ENCODE measurements around the gene TWIST2. TPM values are rescaled to one million over a fixed set of nuclear protein-coding genes. Genes with fewer than 3 reads are reported as not detected.

The TWIST2 gene
- total and polyA plus RNA-seq, 2 donors, result 1.2 to 1.9 TPM

DNA sequence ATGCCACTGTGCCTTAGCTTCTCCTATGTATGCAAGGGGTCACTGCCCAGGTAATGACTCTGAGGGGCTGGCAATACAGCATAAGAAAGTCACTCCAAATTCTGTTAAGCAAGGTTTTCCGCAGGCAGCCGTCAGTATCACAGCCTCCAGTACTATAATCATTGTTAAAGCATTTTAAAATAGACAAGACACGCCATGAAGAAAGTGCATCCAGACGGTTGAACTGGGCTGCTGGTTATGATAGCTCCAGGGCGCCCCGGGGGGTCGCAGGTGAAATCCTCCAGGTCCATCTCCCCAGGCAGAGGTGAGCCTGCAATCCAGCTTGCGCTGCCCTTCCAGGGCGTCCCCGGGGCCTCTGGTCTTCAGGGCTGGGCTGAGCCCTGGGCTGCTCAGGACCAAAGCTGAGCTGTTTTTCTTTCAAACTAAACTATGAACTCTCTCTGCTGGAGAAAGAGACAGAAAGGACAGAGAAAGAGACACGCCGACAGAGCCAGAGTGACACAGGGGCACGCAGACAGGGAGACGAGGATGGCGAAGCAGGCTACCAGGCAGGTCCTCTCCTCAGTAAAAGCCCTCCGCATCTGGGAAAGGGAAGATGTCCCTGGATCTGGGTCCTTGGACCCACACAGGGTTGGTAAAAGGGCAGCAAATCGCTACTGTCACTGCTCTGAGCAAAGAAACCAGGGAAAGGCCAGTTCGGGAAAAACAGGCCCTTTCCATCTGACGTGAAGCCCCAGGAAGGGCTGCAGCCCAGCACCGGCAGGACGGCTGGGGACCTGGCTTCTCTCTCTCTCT lies 2.1 kb upstream of the TWIST2 start:
- no peaks in the 10 kb centered on the region for H3K9me3 ChIP-seq (ENCODE audit: control insufficient read depth in 2 of 2, insufficient read depth in 1 of 2, low read length in 1 of 2)
- H3K4me1 ChIP-seq (ENCODE audit: control insufficient read depth in 2 of 2, insufficient read depth in 2 of 2, low read length in 2 of 2), result no peaks in the 10 kb centered on the region
- H3K27me3 ChIP-seq (ENCODE audit: control insufficient read depth in 2 of 2, insufficient read depth in 1 of 2, low read length in 1 of 2), result peaks cover 59 to 77% of the 10 kb centered on the region in 2 donors
- no peak overlapping the region for H3K4me3 ChIP-seq (ENCODE audit: low read length in 2 of 2)
- no peak for DNase-seq (ENCODE audit: low read depth in 6 of 9, low spot score in 9 of 9)
- H3K36me3 ChIP-seq (ENCODE audit: control insufficient read depth in 2 of 2, insufficient read depth in 2 of 2, low read length in 1 of 2), result no peaks in the 10 kb centered on the region
- 61% methylated on average over 21 of the region's 21 CpGs for WGBS
- H3K27ac ChIP-seq (ENCODE audit: low read depth in 1 of 2, low read length in 1 of 2), result no peak overlapping the region

- Histone ChIP-seq H3K27ac (ENCODE audit: low read depth in 1 of 2, low read length in 1 of 2) (no peak overlapping the region), H3K9me3 (ENCODE audit: control insufficient read depth in 2 of 2, insufficient read depth in 1 of 2, low read length in 1 of 2) (no peaks in the 10 kb centered on the region), H3K36me3 (ENCODE audit: control insufficient read depth in 2 of 2, insufficient read depth in 2 of 2, low read length in 1 of 2) (no peaks in the 10 kb centered on the region), H3K4me1 (ENCODE audit: control insufficient read depth in 2 of 2, insufficient read depth in 2 of 2, low read length in 2 of 2) (no peaks in the 10 kb centered on the region), H3K4me3 (ENCODE audit: low read length in 2 of 2) (no peak overlapping the region), H3K27me3 (ENCODE audit: control insufficient read depth in 2 of 2, insufficient read depth in 1 of 2, low read length in 1 of 2) (peaks cover 60 to 82% of the 10 kb centered on the region in 2 donors)
- WGBS, result 10% methylated on average over 19 of the region's 19 CpGs
- no peak for DNase-seq (ENCODE audit: low read depth in 6 of 9, low spot score in 9 of 9)
Observed at GRCh38 chr2:238846378-238846627, 1.6 kb upstream of the TWIST2 start.

- Histone ChIP-seq H3K36me3 (ENCODE audit: control insufficient read depth in 2 of 2, insufficient read depth in 2 of 2, low read length in 1 of 2) (no peaks in the 10 kb centered on the region), H3K27me3 (ENCODE audit: control insufficient read depth in 2 of 2, insufficient read depth in 1 of 2, low read length in 1 of 2) (peaks cover 62 to 84% of the 10 kb centered on the region in 2 donors), H3K4me1 (ENCODE audit: control insufficient read depth in 2 of 2, insufficient read depth in 2 of 2, low read length in 2 of 2) (no peaks in the 10 kb centered on the region), H3K27ac (ENCODE audit: low read depth in 1 of 2, low read length in 1 of 2) (no peak overlapping the region), H3K9me3 (ENCODE audit: control insufficient read depth in 2 of 2, insufficient read depth in 1 of 2, low read length in 1 of 2) (no peaks in the 10 kb centered on the region), H3K4me3 (ENCODE audit: low read length in 2 of 2) (no peak overlapping the region)
- WGBS, result 5% methylated on average over 80 of the region's 80 CpGs
- no peak for DNase-seq (ENCODE audit: low read depth in 6 of 9, low spot score in 9 of 9)
Observed at GRCh38 chr2:238846628-238847418, 1.1 kb upstream of the TWIST2 start.

DNA sequence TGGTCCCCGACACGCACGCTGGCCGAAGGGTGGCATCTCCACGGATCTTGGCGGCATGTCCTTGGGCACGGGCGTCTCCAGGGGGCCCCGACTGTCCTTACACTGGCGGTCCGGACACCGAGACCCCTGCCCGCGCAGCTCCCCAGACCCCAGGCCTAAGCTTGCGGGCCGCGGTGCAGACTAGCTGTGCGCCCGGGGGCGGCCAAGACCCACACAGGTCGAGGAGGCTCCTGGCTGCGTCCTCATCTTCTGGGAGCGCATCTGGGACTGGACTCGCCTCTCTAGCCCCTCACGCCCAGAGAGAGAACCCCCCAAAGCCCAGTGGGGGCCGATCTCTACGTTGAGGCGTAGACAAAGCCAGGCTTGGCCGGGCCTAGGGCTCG lies 475 bp upstream of the TWIST2 start:
- no peak overlapping the region for H3K27ac ChIP-seq (ENCODE audit: low read depth in 1 of 2, low read length in 1 of 2)
- no peaks in the 10 kb centered on the region for H3K9me3 ChIP-seq (ENCODE audit: control insufficient read depth in 2 of 2, insufficient read depth in 1 of 2, low read length in 1 of 2)
- H3K27me3 ChIP-seq (ENCODE audit: control insufficient read depth in 2 of 2, insufficient read depth in 1 of 2, low read length in 1 of 2), result peaks cover 62 to 87% of the 10 kb centered on the region in 2 donors
- H3K36me3 ChIP-seq (ENCODE audit: control insufficient read depth in 2 of 2, insufficient read depth in 2 of 2, low read length in 1 of 2), result no peaks in the 10 kb centered on the region
- DNase-seq (ENCODE audit: low read depth in 6 of 9, low spot score in 9 of 9), result no peak
- peak overlapping the region in 1 of 2 donors; percentile 42 for H3K4me3 ChIP-seq (ENCODE audit: low read length in 2 of 2)
- 7% methylated on average over 30 of the region's 30 CpGs for WGBS
- no peaks in the 10 kb centered on the region for H3K4me1 ChIP-seq (ENCODE audit: control insufficient read depth in 2 of 2, insufficient read depth in 2 of 2, low read length in 2 of 2)

- no peaks in the 10 kb centered on the region for H3K4me1 ChIP-seq (ENCODE audit: control insufficient read depth in 2 of 2, insufficient read depth in 2 of 2, low read length in 2 of 2)
- H3K9me3 ChIP-seq (ENCODE audit: control insufficient read depth in 2 of 2, insufficient read depth in 1 of 2, low read length in 1 of 2), result no peaks in the 10 kb centered on the region
- H3K27ac ChIP-seq (ENCODE audit: low read depth in 1 of 2, low read length in 1 of 2), result no peak overlapping the region
- peaks cover 62 to 82% of the 10 kb centered on the region in 2 donors for H3K27me3 ChIP-seq (ENCODE audit: control insufficient read depth in 2 of 2, insufficient read depth in 1 of 2, low read length in 1 of 2)
- no peak for DNase-seq (ENCODE audit: low read depth in 6 of 9, low spot score in 9 of 9)
- H3K36me3 ChIP-seq (ENCODE audit: control insufficient read depth in 2 of 2, insufficient read depth in 2 of 2, low read length in 1 of 2), result no peaks in the 10 kb centered on the region
- no peak overlapping the region for H3K4me3 ChIP-seq (ENCODE audit: low read length in 2 of 2)
- 11% methylated on average over 36 of the region's 36 CpGs for WGBS
Observed at GRCh38 chr2:238848691-238848975, 748 bp downstream of the TWIST2 start.

DNA sequence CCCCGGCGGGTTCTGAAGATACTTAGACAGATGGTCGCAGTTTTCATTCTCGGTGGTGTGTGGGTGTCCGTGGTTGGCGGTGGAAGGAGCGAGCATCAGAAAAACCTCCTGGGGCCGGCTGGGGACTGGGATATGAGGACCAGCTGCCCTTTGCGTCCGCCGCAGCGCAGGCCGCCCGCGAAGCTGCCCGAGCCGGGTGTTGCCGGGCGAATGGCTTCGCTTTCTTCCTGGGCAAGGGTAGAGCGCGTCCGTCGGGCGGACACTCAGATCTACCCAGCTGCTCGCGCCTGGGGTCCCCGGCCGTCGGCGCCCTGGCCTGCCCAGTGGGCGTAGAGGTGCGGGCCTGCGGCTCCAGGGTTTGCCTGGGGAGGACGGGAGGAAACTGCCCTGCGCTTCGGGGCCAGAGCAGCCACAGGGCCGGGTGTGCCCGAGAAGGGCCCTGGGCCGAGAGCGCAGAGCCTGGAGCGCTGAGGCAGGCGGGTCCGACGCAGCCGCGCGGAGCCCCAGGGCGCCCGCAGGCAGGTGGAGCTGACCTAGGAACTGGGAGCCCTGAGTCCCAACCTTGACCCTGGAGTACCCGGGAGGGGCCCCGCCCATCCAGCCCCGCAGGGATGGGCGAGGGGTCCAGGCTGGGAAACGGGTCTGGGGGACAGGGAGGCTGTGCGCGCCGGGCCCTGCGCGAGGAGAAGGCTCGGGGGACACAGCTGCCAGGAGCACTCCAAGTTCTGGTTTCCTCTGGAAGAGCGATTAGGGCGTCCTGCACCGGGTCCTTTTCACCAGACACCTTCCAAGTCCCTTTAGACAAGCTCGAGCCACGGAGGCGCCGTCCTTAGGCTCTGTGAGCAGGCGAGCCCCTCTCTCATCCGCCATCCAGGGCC lies 1.3 kb downstream of the TWIST2 start:
- no peak for DNase-seq (ENCODE audit: low read depth in 6 of 9, low spot score in 9 of 9)
- Histone ChIP-seq H3K36me3 (ENCODE audit: control insufficient read depth in 2 of 2, insufficient read depth in 2 of 2, low read length in 1 of 2) (no peaks in the 10 kb centered on the region), H3K4me1 (ENCODE audit: control insufficient read depth in 2 of 2, insufficient read depth in 2 of 2, low read length in 2 of 2) (no peaks in the 10 kb centered on the region), H3K9me3 (ENCODE audit: control insufficient read depth in 2 of 2, insufficient read depth in 1 of 2, low read length in 1 of 2) (no peaks in the 10 kb centered on the region), H3K27me3 (ENCODE audit: control insufficient read depth in 2 of 2, insufficient read depth in 1 of 2, low read length in 1 of 2) (peaks cover 59 to 81% of the 10 kb centered on the region in 2 donors), H3K4me3 (ENCODE audit: low read length in 2 of 2) (no peak overlapping the region), H3K27ac (ENCODE audit: low read depth in 1 of 2, low read length in 1 of 2) (no peak overlapping the region)
- WGBS, result 11% methylated on average over 70 of the region's 70 CpGs

DNA sequence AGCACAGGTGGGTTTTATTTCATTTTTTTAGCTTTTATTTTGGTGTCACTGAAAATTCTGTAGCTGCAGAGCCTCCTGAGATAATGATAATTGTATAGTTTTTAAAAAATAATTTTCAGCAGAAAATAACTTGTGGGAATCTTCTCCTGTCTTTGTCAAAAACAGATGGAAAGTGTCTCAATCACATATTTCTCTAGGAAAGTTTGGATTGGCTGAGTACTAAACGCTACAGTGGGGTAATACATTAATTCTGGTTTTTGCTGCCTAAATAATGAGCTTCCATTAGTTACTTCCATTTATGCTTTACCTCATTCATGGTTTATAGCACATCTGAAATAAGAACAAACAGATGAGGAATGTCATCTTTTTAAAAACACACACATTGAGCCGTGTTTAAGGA lies 2.2 kb downstream of the TWIST2 start:
- Histone ChIP-seq H3K36me3 (ENCODE audit: control insufficient read depth in 2 of 2, insufficient read depth in 2 of 2, low read length in 1 of 2) (no peaks in the 10 kb centered on the region), H3K27ac (ENCODE audit: low read depth in 1 of 2, low read length in 1 of 2) (no peak overlapping the region), H3K9me3 (ENCODE audit: control insufficient read depth in 2 of 2, insufficient read depth in 1 of 2, low read length in 1 of 2) (no peaks in the 10 kb centered on the region), H3K4me3 (ENCODE audit: low read length in 2 of 2) (no peak overlapping the region), H3K4me1 (ENCODE audit: control insufficient read depth in 2 of 2, insufficient read depth in 2 of 2, low read length in 2 of 2) (no peaks in the 10 kb centered on the region), H3K27me3 (ENCODE audit: control insufficient read depth in 2 of 2, insufficient read depth in 1 of 2, low read length in 1 of 2) (peaks cover 55 to 80% of the 10 kb centered on the region in 2 donors)
- DNase-seq (ENCODE audit: low read depth in 6 of 9, low spot score in 9 of 9), result no peak
- 84% methylated on average over 2 of the region's 2 CpGs for WGBS

GRCh38 chr2:238851026-238851425 lies 3.1 kb downstream of the TWIST2 start:
- Histone ChIP-seq H3K4me1 (ENCODE audit: control insufficient read depth in 2 of 2, insufficient read depth in 2 of 2, low read length in 2 of 2) (no peaks in the 10 kb centered on the region), H3K9me3 (ENCODE audit: control insufficient read depth in 2 of 2, insufficient read depth in 1 of 2, low read length in 1 of 2) (no peaks in the 10 kb centered on the region), H3K27me3 (ENCODE audit: control insufficient read depth in 2 of 2, insufficient read depth in 1 of 2, low read length in 1 of 2) (peaks cover 46 to 75% of the 10 kb centered on the region in 2 donors), H3K27ac (ENCODE audit: low read depth in 1 of 2, low read length in 1 of 2) (no peak overlapping the region), H3K36me3 (ENCODE audit: control insufficient read depth in 2 of 2, insufficient read depth in 2 of 2, low read length in 1 of 2) (no peaks in the 10 kb centered on the region), H3K4me3 (ENCODE audit: low read length in 2 of 2) (no peak overlapping the region)
- WGBS, result 75% methylated on average over 5 of the region's 5 CpGs
- DNase-seq (ENCODE audit: low read depth in 6 of 9, low spot score in 9 of 9), result no peak

- Histone ChIP-seq H3K9me3 (ENCODE audit: control insufficient read depth in 2 of 2, insufficient read depth in 1 of 2, low read length in 1 of 2) (no peaks in the 10 kb centered on the region), H3K27ac (ENCODE audit: low read depth in 1 of 2, low read length in 1 of 2) (no peak overlapping the region), H3K4me1 (ENCODE audit: control insufficient read depth in 2 of 2, insufficient read depth in 2 of 2, low read length in 2 of 2) (no peaks in the 10 kb centered on the region), H3K27me3 (ENCODE audit: control insufficient read depth in 2 of 2, insufficient read depth in 1 of 2, low read length in 1 of 2) (peaks cover 39 to 70% of the 10 kb centered on the region in 2 donors), H3K4me3 (ENCODE audit: low read length in 2 of 2) (no peak overlapping the region), H3K36me3 (ENCODE audit: control insufficient read depth in 2 of 2, insufficient read depth in 2 of 2, low read length in 1 of 2) (no peaks in the 10 kb centered on the region)
- no peak for DNase-seq (ENCODE audit: low read depth in 6 of 9, low spot score in 9 of 9)
- 90% methylated on average over 3 of the region's 3 CpGs for WGBS
Observed at GRCh38 chr2:238851761-238852160, 3.9 kb downstream of the TWIST2 start.
